ENCODE measurements around the gene CASP10.
"Not testable (repeated sequence)": the region's sequence is repeated elsewhere in the genome, so short reads cannot be mapped to it uniquely, and the experiment has no call there.

The CASP10 gene

GRCh38 chr2:201156036-201156435, 26.9 kb upstream of the CASP10 start:
- no peak for DNase-seq (ENCODE audit: low read depth)

DNA sequence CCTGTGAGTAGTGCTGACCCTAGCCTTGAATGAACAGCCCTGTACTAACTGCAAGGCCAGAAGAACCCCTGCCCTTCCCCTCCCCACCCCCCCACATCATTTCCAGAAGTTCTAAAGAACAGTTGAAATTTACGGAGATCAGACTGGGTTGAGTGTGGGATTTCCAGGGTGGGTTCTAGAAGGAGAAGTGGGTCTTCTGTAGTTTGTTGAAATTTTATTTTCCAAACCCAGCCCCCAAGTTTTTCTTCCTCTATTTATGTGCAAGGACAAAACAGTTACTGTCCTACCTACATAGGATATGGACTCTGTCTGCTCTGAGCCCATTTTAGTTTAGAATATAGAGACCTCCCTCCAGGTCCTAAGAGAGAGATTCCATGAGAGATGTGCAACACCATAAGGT, 26.3 kb upstream of the CASP10 start:
- no peak for DNase-seq (ENCODE audit: low read depth)

GRCh38 chr2:201157694-201158093, 25.2 kb upstream of the CASP10 start:
- DNase-seq (ENCODE audit: low read depth): peak; percentile 32

DNA sequence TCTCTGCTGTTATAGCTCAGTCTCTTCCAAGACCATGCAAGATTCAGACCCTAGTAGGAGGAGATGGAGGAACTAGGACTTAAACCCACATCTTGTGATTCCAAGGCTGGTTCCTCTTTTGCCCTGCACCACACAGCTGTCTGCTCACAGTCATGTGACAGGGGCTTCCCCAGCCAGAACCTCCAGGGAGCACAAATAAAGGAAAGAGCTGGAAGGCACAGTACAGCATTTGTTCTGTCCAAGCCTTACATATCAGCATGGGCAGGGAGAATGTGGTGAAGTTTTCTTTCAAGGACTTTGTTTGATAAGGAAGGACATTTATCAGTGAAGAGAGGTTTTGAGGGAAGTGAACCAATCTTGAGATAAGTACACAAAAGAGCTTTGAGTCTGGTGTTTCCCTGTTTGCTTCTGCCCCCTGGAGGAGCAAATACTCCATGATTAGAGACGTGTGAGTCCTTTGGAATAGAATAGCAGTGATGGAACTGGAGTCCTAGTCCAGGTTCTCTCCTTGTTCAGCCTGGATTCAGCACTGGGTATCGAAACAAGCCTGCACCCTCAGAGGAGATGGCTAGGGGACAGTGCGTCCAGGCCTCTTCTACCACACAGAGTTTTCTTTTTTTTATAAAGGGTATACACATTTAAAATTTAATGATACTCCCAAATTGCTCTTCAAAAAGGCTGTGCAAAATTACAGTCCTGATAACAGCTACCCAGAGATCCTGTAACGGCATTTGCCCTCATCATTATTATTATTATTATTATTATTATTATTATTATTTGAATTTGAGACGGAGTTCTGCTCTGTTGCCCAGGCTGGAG, 24.6 kb upstream of the CASP10 start:
- peak; percentile 62 for DNase-seq (ENCODE audit: low read depth)

DNA sequence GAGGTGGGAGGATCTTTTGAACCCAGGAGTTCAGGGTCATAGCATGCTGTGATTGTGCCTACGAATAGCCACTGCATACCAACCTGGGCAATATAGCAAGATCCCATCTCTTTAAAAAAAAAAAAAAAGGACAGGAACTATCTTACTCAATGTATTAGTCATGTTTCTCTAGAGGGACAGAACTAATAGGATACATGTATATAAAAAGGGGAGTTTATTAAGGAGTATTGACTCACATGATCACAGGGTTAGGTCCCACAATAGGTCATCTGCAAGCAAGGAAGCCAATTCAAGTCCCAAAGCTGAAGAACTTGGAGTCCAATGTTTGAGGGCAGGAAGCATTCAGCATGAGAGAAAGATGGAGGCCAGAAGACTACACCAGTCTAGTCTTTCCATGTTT, 18.8 kb upstream of the CASP10 start:
- DNase-seq (ENCODE audit: low read depth): no peak

DNA sequence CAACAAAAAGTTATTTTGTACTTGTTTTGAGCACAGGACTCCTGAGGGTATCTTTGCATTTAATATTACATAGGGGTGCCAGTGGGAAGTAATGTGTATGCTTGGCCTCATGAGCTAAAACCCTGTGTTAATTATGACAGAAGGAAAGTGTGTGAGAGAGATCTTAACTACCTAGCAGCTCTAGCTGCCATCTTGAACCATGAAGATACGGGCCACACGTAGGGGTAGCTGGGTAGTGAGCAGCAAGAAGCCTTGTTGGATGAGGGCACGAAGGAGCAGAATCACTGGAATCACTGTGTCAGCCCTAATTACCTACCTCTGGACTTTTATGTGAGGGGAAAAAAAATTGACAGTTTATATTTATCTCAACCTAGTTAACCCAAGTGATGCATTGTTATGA, 15.4 kb upstream of the CASP10 start:
- DNase-seq (ENCODE audit: low read depth): no peak

DNA sequence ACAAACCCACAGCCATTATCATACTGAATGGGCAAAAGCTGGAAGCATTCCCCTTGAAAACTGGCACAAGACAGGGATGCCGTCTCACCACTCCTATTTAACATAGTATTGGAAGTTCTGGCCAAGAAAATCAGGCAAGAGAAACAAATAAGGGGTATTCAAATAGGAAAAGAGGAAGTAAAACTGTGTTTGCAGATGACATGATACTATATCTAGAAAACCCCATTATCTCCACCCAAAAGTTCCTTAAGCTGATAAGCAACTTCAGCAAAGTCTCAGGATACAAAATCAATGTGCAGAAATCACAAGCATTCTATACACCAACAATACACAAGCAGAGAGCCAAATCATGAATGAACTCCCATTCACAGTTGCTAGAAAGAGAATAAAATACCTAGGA, 14.4 kb upstream of the CASP10 start:
- DNase-seq (ENCODE audit: low read depth): not testable (repeated sequence)

DNA sequence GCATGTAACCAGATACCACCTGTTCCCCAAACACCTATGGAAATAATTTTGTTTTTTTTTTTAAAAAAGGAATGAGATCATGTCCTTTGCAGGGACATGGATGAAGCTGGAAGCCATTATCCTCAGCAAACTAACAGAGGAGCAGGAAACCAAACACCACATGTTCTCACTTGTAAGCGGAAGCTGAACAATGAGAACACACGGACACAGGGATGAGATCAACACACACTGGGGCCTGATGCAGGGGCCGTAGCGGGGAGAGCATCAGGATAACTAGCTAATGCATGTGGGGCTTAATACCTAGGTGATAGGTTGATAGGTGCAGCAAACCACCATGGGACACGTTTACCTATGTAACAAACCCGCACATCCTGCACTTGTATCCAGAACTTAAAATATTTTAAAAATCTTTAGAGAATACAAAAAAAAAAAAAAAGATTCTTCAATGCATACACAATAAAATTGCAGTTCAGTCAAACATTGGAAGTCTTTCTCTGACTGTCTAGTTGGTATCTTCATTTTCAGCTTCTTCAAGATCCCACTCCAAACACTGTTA, 11.6 kb upstream of the CASP10 start:
- DNase-seq (ENCODE audit: low read depth): peak; percentile 30

DNA sequence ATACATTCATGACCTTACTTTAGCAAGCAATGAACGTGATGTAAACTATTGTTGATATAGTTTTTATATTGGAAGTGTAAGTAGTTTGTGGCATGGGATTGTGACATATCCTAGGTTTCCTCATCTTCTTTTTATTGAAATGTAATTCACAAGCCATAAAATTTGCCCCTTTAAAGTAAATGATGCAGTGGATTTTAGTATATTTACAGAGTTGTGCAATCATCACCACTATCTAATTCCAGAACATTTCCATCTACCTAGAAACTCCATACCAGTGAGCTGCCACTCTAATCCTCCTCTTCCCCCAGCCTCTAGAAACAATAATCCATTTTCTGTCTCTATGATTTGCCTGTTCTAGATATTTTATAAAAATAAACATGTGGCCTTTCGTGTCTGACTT, 10.7 kb upstream of the CASP10 start:
- peak; percentile 8 for DNase-seq (ENCODE audit: low read depth)

- DNase-seq (ENCODE audit: low read depth): no peak
Observed at GRCh38 chr2:201174687-201175086, 8.3 kb upstream of the CASP10 start.

DNA sequence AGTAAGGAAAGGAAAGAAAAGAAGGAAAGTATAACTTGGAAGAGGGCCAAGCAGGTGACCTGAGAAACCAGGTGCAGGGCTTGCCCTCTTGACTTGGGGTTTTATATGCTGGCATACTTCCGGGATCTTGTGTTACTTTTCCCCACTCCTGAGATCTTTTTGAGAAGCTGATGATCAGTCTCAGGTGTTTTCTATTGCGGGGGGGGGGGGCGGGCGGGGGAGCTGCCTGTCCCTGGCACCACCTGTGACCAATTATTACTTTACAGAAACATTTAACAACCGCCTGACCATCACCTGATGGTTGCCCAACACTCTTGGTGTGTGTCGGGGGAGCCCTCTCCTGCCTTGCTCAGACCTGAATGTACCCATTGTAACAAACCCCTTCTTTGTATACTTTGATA, 6.9 kb upstream of the CASP10 start:
- no peak for DNase-seq (ENCODE audit: low read depth)

DNA sequence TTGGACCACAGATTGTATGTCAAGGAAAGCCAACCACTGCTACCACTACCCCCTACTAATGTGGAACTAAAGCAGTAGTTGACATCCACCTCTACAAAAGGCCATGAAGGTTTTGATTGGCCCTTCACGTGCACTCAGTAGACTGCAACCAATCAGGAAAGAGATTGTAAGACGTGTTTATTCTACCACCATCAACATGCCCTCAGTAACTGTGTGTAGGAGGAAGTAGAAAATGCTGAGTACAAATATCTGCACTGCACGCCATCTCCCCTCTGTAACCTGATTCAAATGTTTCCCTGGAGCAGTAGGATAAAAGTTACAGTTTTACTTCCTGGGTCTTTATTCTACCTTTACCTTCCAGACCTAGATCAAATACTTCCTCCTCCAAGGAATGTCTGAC, 2.9 kb upstream of the CASP10 start:
- no peak for DNase-seq (ENCODE audit: low read depth)

GRCh38 chr2:201183365-201183727, 405 bp downstream of the CASP10 start:
- no peak for DNase-seq (ENCODE audit: low read depth)

- not testable (repeated sequence) for DNase-seq (ENCODE audit: low read depth)
Observed at GRCh38 chr2:201183835-201184234, 894 bp downstream of the CASP10 start.

DNA sequence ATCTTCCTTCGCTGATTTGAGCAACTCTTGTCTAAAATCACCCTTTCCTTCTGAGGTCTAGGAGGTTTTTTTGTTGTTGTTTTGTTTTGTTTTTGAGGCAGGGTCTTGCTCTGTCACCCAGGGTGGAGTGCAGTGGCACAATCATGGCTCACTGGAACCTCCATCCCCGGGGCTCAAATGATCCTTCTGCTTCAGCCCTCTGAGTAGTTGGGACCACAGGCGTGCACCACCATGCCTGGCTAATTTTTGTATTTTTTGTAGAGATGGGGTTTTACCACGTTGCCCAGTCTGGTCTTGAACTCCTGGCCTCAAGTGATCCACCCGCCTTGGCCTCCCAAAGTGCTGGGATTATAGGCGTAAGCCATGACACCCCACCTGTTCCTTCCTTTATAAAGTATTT, 1.3 kb downstream of the CASP10 start:
- not testable (repeated sequence) for DNase-seq (ENCODE audit: low read depth)

GRCh38 chr2:201185863-201186262, 2.9 kb downstream of the CASP10 start:
- DNase-seq (ENCODE audit: low read depth): no peak

- no peak for DNase-seq (ENCODE audit: low read depth)
Observed at GRCh38 chr2:201186982-201187381, 4.0 kb downstream of the CASP10 start.

GRCh38 chr2:201188449-201188848, 5.5 kb downstream of the CASP10 start:
- no peak for DNase-seq (ENCODE audit: low read depth)

DNA sequence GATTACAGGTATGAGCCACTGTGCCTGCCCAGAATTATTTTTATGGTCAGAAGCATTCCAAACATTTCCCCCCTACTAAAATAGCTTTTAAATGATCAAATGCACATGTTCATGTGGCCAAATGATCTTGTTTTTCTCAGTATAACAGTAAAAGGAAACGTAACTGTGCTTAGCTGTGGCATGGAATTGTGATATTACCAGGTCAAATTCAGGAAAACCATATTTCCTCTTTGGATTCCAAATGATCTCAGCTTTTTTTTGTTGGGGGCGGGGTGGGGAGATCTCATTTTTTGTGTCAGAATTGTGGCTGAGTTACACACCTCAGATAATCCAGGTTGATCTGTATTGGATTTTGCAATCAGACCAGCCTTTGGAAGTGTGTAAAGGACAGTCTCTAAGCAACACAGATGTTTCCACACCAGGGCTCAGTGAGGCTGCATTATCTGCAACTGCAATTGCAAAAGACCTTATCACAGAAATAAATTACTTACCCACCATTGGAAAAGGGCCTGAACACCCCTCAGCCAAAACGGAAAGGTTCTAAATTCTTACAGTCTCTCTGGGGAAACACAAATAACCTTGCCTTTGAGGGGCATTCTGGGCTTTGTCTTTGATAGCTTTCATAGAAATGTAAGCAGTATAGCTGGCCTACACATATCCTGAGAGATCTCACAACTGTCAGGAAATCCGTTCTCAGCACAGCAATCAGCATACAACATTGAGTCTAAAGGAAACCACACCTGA, 8.4 kb downstream of the CASP10 start:
- DNase-seq (ENCODE audit: low read depth): no peak

- DNase-seq (ENCODE audit: low read depth): no peak
Observed at GRCh38 chr2:201194097-201194496, 11.2 kb downstream of the CASP10 start.

DNA sequence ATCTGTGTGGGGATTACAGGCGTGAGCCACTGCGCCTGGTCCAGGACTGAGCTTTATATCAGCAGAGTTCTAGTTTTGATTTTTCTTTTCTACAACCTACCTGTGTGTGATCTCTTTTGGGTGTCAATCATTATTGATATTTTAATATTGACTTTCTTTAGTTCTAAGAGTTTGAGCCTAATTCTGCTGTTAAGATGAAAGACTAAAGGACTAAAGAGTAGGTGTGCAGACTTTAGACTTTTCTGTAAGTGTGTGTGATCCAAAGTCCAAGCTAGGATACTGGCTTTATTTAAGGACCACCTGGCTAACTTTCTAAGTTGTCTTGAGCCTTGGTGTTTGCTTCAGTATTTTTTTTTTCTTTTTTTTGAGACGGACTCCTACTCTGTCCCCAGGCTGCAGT, 12.4 kb downstream of the CASP10 start:
- no peak for DNase-seq (ENCODE audit: low read depth)

- DNase-seq (ENCODE audit: low read depth): no peak
Observed at GRCh38 chr2:201196003-201196402, 13.1 kb downstream of the CASP10 start.

- DNase-seq (ENCODE audit: low read depth): no peak
Observed at GRCh38 chr2:201196803-201197202, 13.9 kb downstream of the CASP10 start.

Measured in fibroblast of gingiva (primary cell).